RWPE2 (cell line): ENCODE measurements around the gene ZNF254.
A peak's percentile ranks its signal among the peaks of the same experiment; 100 is the strongest.

ENCODE experiments used
- ATAC-seq: fragments of 200-7000 bp; cut with Tn5 transposase; 3 replicates; pipeline ENCODE4 v1.9.1; 2021; ENCODE audit warnings: low read depth
- DNase-seq: peaks from one replicate; pipeline ENCODE4 v3.0.0-alpha.2; 2020; ENCODE audit warnings: low spot score
- H3K27ac ChIP-seq: fragments of 450-650 bp; 2 replicates; pipeline ENCODE4 v1.5.1; 2017; ENCODE audit warnings: mild to moderate bottlenecking; ENCODE audit not compliant: poor library complexity, severe bottlenecking
- H3K27me3 ChIP-seq: fragments of 250-450 bp; sonication (Bioruptor Pico); 2 replicates; pipeline ENCODE4 v1.5.1; 2021; ENCODE audit warnings: mild to moderate bottlenecking, moderate library complexity; ENCODE audit not compliant: insufficient read depth, poor library complexity, severe bottlenecking
- H3K36me3 ChIP-seq: fragments of 250-450 bp; sonication (Bioruptor Pico); 2 replicates; pipeline ENCODE4 v1.5.1; 2020; ENCODE audit warnings: low read depth, mild to moderate bottlenecking, moderate library complexity
- H3K4me1 ChIP-seq: fragments of 250-450 bp; sonication (Bioruptor Pico); 2 replicates; pipeline ENCODE4 v1.5.1; 2021; ENCODE audit warnings: mild to moderate bottlenecking, moderate library complexity; ENCODE audit not compliant: insufficient read depth, poor library complexity, severe bottlenecking
- H3K4me3 ChIP-seq: fragments of 250-450 bp; sonication (Bioruptor Pico); 2 replicates; pipeline ENCODE4 v1.5.1; 2021; ENCODE audit warnings: mild to moderate bottlenecking, moderate library complexity; ENCODE audit not compliant: severe bottlenecking
- H3K9me3 ChIP-seq: fragments of 250-450 bp; sonication (Bioruptor Pico); 2 replicates; pipeline ENCODE4 v1.5.1; 2021; ENCODE audit warnings: mild to moderate bottlenecking, moderate library complexity; ENCODE audit not compliant: severe bottlenecking
- CTCF ChIP-seq: fragments of 450-650 bp; IDR thresholded peaks from one replicate; pipeline ENCODE4 v1.5.1; 2017; ENCODE audit warnings: mild to moderate bottlenecking, moderate library complexity; ENCODE audit not compliant: poor library complexity, severe bottlenecking

The ZNF254 gene

GRCh38 chr19:24054044-24054935 lies 32.7 kb upstream of the ZNF254 start:
- DNase-seq: peak; percentile 58
- Histone ChIP-seq H3K4me1 (peaks cover 12% of the 10 kb centered on the region), H3K27ac (peak overlapping the region; percentile 77), H3K36me3 (peaks cover 38% of the 10 kb centered on the region), H3K4me3 (no peak overlapping the region), H3K27me3 (no peaks in the 10 kb centered on the region), H3K9me3 (no peaks in the 10 kb centered on the region)
- TF ChIP-seq CTCF: no peak
- peak; percentile 91 for ATAC-seq

DNA sequence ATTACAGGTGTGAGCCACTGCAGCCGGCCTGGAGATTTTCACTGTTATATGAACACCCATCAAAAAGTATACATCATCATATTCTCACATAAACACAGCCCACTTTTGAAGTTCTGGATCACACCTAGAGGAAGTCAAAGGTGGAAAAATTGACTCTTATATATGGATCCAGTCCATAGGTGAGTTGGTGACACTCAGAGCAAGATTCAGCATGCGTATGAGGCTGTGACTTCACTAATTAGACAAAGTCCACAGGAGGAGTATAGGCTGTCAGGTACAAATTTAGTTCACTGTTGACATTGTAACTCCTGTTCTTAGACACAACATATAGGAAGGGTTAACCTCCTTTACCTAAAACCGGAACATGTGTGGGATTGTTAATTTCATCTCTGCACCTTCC lies 31.4 kb upstream of the ZNF254 start:
- no peak for DNase-seq
- H3K4me3 ChIP-seq: no peak overlapping the region
- H3K9me3 ChIP-seq: no peaks in the 10 kb centered on the region
- peak overlapping the region; percentile 77 for H3K27ac ChIP-seq
- peaks cover 27% of the 10 kb centered on the region for H3K36me3 ChIP-seq
- no peak for ATAC-seq
- H3K4me1 ChIP-seq: peaks cover 12% of the 10 kb centered on the region
- H3K27me3 ChIP-seq: no peaks in the 10 kb centered on the region
- no peak for TF ChIP-seq CTCF

DNA sequence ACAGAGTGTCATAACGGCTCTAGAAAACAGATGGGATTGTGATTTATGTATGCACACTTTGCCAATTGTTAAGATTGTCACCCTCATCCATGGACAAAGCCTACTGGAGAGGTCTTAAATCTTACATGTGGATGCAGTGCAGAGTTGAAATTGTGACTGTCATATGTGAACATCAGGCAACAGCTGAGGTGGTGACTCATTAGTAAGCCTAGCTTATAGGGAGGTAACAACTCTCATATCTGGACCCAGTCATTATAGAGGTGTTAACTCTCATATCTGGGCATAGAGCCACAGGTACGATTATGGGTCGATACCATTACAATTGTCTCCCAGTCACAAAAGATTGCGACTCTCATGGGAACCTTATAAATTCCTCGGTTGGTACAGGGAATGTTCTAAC lies 29.8 kb upstream of the ZNF254 start:
- Histone ChIP-seq H3K36me3 (peaks cover 19% of the 10 kb centered on the region), H3K9me3 (no peaks in the 10 kb centered on the region), H3K4me3 (no peak overlapping the region), H3K4me1 (peaks cover 12% of the 10 kb centered on the region), H3K27me3 (no peaks in the 10 kb centered on the region), H3K27ac (no peak overlapping the region)
- ATAC-seq (no peak), DNase-seq (no peak)
- TF ChIP-seq CTCF: no peak

DNA sequence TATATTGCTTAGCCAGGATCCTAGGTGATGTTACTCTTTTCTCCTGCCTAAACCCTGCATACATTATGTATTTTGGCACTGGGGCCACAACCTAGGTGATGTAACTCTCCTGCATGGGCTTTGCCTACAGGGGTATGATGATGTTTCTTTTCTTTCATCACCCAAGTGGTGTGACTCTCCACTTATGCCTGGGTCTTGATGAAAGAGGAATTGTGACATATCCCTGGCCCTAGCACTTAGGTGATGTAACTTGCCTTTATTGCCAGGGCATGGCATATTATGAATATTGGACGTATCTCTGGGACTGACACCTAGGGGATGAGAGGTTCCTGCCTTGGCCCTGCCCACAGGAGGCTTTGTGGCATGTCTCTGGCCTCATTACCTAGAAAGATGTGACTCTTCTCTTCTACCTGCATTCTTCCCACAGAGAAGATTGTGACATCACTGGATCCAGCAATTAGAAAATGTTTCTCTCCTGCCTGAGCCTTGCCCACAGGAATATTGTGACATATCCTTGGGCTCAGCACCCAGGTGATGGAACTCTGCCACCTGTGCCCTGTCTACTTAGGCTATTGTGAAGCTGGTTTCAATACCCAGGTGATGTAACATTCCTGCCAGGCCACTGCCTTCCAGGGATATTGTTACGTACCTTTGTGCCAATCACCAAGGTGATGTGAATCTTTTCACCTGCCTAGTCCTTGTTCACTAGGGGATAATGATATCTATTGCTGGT lies 27.3 kb upstream of the ZNF254 start:
- H3K27ac ChIP-seq: no peak overlapping the region
- peaks cover 2% of the 10 kb centered on the region for H3K4me1 ChIP-seq
- H3K4me3 ChIP-seq: no peak overlapping the region
- no peak for ATAC-seq
- peaks cover 13% of the 10 kb centered on the region; the same call in 1 of the 2 replicates for H3K36me3 ChIP-seq
- H3K9me3 ChIP-seq: no peaks in the 10 kb centered on the region
- no peaks in the 10 kb centered on the region for H3K27me3 ChIP-seq
- DNase-seq: no peak
- TF ChIP-seq CTCF: no peak
